Frontal cortex (tissue), 4 donors: ENCODE data around the gene PF4V1. TPM values are rescaled to one million over a fixed set of nuclear protein-coding genes. Genes with fewer than 3 reads are reported as not detected.

Source experiments
- DNase-seq, 2 donors: peaks; one replicate each; pipeline ENCODE4 v3.0.0; 2012; ENCODE audit warnings: low spot score in 2 of 2
- FAIRE-seq: peaks from 2 replicates; lab custom pipeline; 2012; peaks lifted over from hg19 to GRCh38; lab: Jason Lieb, UNC
- total RNA-seq: library from RNA; depleted of rRNA; stranded (reverse); fragments of >200 nt; gene quantifications from one replicate; pipeline ENCODE4 v1.2.3, GENCODE V29; 2014
- donor health status: control.
- donor health status: control.
- donor health status: control.

The PF4V1 gene
- total RNA-seq, 1 donor from 2014 or later: 0.41 TPM

DNA sequence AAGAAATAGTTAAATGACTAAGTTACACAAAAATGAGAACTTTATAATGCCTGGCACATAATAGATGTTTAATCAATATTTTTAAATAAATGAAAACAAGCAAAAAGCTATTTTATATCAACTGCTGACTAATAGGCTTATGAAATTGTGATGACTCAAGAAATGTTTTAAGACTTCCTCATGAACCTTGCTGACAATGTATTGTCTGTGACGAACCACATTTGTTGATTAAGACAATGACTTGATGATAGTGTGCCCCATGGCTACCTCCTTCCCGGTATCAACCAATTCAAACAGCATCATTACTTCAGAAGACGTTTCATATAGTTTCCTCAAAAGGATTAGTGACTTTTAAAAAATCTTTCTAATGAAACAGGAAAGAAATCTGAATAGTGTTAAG is 8.8 kb upstream of the PF4V1 start:
- FAIRE-seq (no peak), DNase-seq (no peak)

- DNase-seq: no peak
- no peak for FAIRE-seq
These were observed 8.3 kb upstream of the PF4V1 start for GRCh38 chr4:73844806-73845205.

DNA sequence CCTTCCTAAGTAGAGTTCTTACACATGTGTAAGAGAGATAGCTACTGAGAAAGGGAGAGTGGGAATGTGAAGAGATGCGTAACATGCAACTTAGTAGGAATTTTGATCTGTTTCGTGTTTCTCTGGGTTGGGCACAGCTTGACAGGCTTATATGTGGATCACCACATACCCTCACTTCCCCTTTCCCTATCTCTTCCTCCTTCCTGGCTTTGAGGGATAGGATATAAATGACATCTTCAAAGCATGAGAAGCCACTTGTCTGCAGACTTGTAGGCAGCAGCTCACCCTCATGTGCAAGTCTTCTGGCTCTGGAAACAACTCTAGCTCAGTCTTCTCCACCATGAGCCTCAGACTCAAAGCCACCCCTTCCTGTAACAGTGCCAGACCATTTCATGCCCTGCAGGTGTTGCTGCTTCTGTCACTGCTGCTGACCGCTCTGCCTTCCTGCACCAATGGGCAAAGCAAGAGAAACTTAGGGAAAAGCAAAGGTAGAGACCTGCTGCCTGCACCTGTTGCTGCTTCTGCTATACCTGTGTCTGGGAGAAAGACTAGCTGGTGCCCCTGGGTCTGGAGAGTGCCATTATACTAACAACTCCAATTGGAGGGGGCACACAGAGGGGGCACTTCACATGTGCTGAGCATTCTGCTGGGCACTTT is 5.4 kb upstream of the PF4V1 start:
- no peak for FAIRE-seq

DNA sequence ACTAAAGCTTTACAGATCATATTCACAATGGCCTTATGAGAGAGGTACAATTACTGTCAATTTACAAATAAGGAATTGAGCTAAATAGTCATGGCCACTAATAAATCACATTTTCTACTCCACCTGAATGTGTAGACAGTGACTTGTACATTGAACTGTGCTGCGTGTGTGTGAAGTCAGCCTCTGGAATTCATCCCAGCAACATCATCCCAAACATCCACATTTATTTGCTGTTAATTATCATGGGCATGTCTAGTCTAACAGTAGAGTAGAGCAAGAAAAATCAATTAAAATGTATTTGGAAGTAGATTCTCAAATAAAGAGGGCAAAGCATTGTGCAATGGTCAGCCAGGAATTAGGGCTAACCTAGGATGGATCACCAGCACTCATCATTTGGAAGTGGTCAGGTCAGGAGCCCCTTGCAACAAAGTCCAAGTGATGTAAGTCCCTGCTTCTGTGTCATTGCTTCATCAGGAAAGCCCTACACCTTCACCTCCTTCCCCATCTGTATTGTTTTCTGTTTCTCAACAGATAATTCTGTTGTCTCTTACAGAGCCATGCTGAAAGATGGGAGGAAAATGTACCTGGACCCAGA is 4.8 kb upstream of the PF4V1 start:
- no peak for FAIRE-seq
- DNase-seq: no peak

More for the DNA sequence above, 5.4 kb upstream of the PF4V1 start:
- no peak for DNase-seq

DNA sequence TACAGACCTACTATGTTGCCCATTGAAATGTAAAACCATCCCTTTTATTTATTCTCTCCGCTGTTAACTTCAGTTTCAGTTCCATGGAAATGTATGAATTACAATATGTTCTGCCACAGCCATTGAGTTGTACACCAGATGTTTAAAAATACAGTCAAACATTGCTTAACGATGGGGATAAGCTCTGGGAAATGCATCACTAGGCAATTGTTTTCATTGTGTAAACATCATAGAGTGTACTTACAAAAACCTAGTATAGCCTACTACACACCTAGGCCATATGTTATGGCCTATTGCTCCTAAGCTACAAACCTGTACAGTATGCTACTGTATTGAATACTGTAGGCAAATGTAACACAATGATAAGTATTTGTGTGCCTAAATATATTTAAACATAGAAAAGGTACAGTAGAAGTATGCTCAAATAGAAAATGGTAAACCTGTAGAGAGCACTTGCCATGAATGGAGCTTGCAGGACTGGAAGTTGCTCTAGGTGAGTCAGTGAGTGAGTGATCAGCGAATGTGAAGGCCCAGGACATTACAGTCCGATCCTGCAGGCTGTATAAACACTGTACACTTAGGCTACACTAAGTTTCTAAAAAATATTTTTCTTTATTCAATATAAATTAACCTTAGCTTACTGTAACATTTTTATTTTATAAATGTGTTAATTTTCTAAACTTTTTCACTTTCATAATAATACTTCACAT is 2.7 kb upstream of the PF4V1 start:
- DNase-seq: no peak
- FAIRE-seq: no peak

DNA sequence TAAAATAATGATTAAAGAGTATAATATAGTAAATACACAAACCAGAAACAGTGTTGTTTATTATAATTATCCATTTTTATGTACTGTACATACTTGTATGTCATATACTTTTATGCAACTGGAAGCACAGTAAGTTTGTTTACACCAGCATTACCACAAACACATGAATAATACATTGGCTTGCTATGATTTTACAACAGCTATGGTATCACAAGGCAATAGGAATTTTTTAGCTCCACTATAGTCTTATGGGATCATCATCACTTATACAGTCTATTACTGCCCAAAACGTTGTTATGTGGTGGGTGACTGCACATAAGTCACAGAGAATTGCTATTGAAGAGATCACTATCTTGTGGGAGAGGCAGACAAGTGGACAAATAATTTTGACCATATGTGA is 1.8 kb upstream of the PF4V1 start:
- DNase-seq (no peak), FAIRE-seq (no peak)

- no peak for FAIRE-seq
These were observed 325 bp upstream of the PF4V1 start for GRCh38 chr4:73852771-73853170.

GRCh38 chr4:73853718-73854473 is 800 bp downstream of the PF4V1 start:
- no peak for DNase-seq
- FAIRE-seq: no peak

More at GRCh38 chr4:73852771-73853170, 325 bp upstream of the PF4V1 start:
- no peak for DNase-seq

- FAIRE-seq: no peak
These were observed 2.3 kb downstream of the PF4V1 start for GRCh38 chr4:73855406-73855805.

DNA sequence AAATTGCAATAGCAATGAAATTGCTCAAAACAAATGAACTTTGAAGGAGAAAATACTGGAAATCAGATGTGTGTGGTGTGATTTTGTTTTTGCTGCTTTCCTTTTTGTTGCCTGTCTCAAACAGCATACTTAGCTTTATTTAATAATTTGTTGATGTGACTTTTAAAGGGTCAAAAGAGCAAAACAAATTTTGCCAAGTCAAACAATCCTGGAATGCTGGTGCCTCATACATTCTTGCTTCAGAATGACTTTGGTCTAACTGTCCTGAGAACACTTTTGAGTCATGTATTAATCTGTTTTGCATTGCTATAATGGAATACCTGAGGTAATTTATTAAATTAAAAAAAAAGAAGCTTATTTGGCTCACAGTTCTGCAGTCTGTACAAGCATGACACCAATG is 3.4 kb downstream of the PF4V1 start:
- no peak for FAIRE-seq

More at GRCh38 chr4:73855406-73855805, 2.3 kb downstream of the PF4V1 start:
- no peak for DNase-seq

DNA sequence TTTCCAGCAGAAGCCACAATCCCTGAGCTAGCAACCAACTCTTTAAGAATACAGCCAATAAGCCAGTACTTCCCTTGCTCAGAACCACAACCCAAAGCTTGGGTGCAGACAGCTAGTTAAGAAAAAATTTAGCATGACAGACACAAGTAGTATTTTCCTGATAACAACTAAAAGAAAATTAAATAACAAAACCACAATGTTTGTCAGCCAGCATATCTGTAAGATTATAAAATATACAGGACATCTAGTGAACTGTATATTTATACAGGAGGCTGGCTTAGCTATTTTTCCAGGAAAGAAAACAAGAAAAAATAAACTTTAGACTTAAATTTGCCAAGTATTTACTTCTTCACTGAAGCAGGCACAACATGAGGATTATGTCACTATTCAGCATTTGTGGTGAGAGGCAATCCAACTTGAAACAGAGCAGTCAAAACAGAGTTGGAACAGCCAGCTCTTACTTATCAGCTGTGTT is 6.6 kb downstream of the PF4V1 start:
- DNase-seq (no peak), FAIRE-seq (no peak)

More for the DNA sequence above, 3.4 kb downstream of the PF4V1 start:
- DNase-seq: no peak

- FAIRE-seq: no peak
These were observed 7.1 kb downstream of the PF4V1 start for GRCh38 chr4:73860181-73860580.

DNA sequence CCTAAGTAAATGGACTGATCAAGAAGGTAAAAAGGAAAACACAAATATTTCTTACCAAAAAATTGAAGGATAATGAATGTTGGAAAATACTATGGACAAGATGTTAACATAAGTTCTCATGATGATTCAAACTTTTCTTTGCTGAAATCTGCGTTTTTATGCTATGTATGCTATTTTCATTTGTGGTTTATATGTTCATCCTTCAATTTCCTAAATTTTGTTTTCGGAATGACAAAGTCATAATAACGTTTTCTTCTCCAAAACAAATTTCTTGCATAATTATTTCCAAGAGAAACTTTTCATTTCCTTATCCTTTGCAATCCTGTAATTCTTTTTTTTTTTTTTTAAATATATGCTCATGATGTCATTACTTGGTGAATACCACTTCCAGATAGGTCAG is 7.8 kb downstream of the PF4V1 start:
- DNase-seq (no peak), FAIRE-seq (peak; percentile 30)

More at GRCh38 chr4:73860181-73860580, 7.1 kb downstream of the PF4V1 start:
- DNase-seq: no peak

DNA sequence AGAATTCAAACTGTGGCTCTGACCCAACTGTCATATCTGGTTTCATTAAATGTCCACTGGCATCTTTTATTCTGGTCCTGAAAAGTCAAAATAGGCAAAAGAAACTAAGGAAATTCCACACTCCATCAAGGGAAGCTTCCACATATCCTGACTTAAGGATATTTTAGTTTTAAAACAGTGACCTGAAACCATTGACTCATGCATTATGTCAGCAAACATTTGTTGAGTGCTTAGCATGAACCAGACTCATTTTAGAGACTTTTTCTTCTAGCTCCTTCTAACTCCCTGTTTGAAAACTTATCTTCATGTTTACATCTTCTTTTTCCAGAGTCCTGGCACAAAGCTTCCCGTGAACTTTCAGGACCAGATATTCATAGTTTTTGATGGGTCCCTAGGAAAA is 9.2 kb downstream of the PF4V1 start:
- DNase-seq: no peak
- FAIRE-seq: no peak

DNA sequence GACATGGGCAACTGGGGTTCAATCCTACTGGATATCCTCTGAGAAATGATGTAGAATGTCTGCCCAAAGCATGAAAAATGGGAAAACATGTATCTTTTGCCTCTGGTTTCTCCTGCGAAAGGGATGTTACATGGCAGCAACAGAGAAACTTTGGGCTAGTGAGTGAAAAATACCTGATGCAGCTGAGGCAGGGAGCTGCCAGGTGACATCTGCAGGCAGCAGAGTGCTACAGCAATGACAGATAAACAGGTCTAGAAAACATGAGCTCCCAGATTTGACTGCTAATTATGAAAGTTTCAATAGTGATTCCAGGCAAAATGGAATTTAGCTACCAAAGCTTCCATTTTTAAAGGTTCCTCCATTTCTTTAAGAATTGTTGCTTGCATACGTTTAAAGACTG is 11.3 kb downstream of the PF4V1 start:
- no peak for FAIRE-seq

GRCh38 chr4:73864961-73865360 is 11.9 kb downstream of the PF4V1 start:
- FAIRE-seq (no peak), DNase-seq (no peak)

More for the DNA sequence above, 11.3 kb downstream of the PF4V1 start:
- no peak for DNase-seq

DNA sequence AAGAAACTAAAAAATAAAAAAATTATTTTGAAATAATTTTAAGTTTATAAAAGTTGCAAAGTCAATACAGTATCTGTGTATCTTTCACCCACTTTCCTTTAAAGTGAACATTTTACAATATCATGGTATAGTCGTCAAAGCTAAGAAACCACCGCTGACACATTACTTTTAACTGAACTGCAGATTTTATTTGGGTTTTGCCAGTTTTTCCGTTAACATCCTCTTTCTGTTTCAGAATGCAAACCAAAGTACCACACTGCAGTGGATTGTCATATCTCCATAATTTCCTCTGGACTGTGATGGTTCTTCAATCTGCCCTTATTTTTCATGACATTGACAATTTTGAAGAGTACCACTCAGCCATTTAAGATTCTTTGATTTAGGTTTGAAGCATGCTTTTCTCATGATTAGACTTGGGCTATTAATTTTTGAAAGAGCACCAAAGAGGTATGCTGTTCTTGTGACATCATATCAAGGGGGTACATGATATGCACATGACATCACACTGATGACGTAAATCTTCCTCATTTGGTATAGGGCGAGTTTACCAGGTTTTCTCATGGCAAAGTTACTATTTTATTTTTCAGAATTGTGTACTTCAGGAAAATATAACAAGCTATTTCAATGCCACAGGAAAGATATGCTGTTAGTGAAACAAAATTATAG is 12.5 kb downstream of the PF4V1 start:
- DNase-seq: no peak
- FAIRE-seq: peak; percentile 30

DNA sequence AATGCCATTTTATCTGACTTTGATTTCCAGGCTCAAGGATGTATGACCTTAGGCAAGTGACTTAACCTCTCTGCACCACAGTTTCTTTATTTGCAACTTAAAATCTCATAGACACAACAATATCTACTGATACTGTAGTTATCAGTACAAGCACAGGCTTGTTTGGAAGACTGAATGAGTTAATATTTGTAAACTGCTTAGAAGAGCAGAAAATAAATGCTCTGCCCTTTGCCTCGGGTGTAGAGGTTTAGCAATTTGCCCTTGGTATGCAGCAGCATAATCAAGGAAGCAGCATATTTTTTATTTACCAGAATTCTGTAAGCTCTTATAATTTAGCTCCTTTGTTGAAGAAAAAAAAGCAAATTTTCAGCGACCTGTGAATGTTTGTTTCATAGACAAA is 13.2 kb downstream of the PF4V1 start:
- no peak for FAIRE-seq

DNA sequence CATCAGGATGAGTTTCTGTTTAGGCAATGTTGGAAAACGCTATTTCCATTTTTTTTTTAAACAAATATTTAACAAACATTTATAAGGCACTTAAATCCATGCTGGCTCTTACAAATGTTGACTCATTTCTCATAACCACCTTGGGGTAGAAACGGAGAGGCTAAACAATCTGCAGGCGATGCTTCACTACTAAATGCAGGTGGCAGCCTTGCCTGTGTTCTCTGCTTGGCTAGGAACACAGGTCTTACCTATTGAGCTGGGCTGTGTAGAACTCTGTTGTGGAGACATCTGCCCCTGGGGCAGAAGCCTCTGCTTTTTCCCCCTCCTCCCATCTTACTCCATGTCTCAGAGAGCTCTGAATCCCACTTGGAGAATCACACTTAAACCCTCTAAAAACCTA is 14.7 kb downstream of the PF4V1 start:
- DNase-seq: no peak
- no peak for FAIRE-seq

More for the DNA sequence above, 13.2 kb downstream of the PF4V1 start:
- no peak for DNase-seq
